GM06990 (cell line): Measurements from ENCODE around the gene TNS3.

ENCODE experiments used
- DNase-seq: peaks from one replicate; pipeline ENCODE4 v3.0.0-alpha.2; 2011; ENCODE audit not compliant: insufficient read length; ENCODE audit errors: extremely low read depth
- H3K27me3 ChIP-seq: replicated peaks from 2 replicates; pipeline ENCODE4 v1.6.0; 2011; ENCODE audit warnings: low read length; ENCODE audit not compliant: control insufficient read depth, insufficient read depth
- H3K36me3 ChIP-seq: 2 replicates; pipeline ENCODE4 v1.5.1; 2011; ENCODE audit warnings: low read length; ENCODE audit not compliant: control insufficient read depth, insufficient read depth
- H3K4me3 ChIP-seq: replicated peaks from 2 replicates; pipeline ENCODE4 v1.5.1; 2011; ENCODE audit warnings: low read depth, mild to moderate bottlenecking, control low read depth, low read length
- TF ChIP-seq, protein P1 (sequence below): IDR thresholded peaks from 2 replicates; pipeline ENCODE4 v1.5.1; 2011; ENCODE audit warnings: low read length, control low read depth, mild to moderate bottlenecking, inconsistent platforms; ENCODE audit not compliant: insufficient read depth, poor library complexity, severe bottlenecking

Gene TNS3

DNA sequence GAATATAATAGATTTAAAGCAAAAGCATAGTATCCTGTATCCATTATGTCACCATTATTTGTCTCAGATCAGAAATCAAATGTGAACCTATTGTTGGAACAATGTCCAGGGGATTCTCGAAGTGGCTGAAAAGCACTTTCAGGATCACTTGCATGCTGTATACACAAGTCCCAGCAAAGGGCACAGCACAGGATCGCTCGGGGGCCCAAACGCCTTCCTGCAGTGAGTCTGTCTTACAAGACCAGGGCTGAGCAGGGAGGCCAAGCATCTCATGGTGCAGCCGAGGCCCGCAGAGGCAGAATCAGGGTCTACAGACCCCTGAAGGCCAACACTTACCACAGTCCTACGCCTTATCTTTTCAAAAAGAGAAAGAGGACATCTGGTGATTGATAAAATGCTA lies 92.3 kb downstream of the TNS3 start:
- TF ChIP-seq, protein P1, sequence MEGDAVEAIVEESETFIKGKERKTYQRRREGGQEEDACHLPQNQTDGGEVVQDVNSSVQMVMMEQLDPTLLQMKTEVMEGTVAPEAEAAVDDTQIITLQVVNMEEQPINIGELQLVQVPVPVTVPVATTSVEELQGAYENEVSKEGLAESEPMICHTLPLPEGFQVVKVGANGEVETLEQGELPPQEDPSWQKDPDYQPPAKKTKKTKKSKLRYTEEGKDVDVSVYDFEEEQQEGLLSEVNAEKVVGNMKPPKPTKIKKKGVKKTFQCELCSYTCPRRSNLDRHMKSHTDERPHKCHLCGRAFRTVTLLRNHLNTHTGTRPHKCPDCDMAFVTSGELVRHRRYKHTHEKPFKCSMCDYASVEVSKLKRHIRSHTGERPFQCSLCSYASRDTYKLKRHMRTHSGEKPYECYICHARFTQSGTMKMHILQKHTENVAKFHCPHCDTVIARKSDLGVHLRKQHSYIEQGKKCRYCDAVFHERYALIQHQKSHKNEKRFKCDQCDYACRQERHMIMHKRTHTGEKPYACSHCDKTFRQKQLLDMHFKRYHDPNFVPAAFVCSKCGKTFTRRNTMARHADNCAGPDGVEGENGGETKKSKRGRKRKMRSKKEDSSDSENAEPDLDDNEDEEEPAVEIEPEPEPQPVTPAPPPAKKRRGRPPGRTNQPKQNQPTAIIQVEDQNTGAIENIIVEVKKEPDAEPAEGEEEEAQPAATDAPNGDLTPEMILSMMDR = no peak
- Histone ChIP-seq H3K4me3 (no peak overlapping the region), H3K27me3 (no peaks in the 10 kb centered on the region), H3K36me3 (no peaks in the 10 kb centered on the region)
- DNase-seq = no peak

DNA sequence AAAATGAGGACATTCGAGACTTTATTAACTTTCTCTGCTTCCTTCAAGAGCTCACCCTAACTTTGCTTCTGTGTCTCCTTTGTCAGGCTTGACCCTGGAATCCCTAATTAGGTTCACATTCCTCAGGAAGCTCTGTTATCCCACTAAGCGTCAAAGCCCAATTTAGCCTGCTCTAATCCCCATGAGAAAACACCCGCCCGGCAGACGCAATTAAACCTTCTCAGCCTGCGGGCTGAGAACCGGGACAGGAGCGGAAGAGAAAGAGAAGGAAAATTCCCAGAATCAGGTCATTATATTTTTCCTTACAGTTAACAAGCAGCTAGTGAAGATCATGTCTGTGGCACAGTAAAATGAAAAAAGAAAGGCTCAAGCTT lies 93.0 kb downstream of the TNS3 start:
- DNase-seq = no peak
- TF ChIP-seq, protein P1 = no peak
- no peaks in the 10 kb centered on the region for H3K36me3 ChIP-seq
- H3K27me3 ChIP-seq = no peaks in the 10 kb centered on the region
- H3K4me3 ChIP-seq = no peak overlapping the region

DNA sequence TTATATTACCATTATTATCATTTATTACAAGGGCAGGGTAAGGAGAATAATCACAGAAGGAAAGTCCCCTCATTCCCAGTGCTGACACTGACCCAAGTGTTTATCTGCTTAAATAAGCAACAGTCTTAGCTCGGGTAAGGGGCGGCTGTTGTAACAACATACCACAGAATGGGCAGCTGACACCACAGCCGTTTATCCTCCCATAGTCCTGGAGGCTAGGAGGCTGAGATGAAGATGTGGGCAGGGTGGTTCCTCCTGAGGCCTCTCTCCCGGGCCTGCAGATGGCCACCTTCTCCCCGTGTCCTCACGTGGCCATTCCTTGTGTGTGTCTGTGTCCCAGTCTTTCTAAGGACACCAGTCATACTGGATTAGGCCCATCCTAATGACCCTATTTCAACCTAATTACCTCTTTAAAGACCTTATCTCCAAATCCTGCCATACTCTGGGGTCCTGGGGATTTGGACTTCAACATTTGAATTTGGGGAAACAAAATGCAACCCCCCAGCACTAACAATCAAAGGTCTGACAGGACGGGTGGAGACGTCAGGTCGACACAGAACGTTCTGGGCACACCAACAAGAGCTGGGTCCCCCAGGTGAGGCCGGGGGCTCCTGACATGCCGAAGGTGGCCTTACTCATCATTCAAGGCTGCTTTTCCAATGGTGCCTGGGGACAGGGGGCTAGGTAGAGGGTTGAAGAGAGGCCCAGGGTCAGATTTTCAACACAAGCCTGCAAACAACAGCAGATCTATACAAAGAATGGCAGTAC lies 93.5 kb downstream of the TNS3 start:
- Histone ChIP-seq H3K36me3 (no peaks in the 10 kb centered on the region), H3K27me3 (no peaks in the 10 kb centered on the region), H3K4me3 (no peak overlapping the region)
- no peak for DNase-seq
- TF ChIP-seq, protein P1 = no peak

DNA sequence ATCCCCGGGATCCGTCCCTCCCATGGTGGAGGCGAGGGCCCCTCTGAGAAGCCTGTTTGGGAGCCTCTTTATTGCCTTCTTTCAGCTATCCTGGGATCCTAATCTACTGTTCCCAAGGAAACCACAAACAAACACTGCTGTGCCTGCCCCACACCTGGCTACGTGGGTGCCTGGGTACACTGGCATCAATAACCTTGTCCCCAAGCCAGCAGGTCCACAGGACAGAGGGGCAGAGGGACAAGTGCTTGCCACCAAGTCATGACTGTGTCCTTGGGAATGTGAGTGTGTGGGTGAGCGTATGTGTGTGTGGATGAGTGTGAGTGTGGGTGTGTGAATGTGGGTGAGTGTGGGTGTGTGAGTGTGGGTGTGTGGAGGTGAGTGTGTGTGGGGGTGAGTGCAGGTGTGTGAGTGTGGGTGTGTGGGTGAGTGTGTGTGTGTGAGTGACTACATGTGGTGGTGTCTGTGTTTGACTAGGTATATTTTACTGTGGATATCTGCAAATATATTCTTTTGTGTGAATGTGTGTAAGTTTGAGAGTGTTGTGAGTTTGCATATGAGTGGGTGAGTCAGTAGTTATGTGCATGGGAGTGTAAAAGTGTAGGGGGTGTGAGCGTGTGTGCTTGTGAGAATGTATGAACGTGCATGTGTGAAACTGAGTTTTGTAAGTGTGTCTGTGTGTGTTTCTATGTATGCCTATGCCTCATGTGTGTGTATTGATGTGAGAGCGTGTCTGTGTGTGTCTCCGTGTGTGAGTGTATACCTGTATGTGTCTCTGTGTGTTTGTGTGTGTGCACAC lies 96.1 kb downstream of the TNS3 start:
- TF ChIP-seq, protein P1 = no peak
- H3K4me3 ChIP-seq = no peak overlapping the region
- DNase-seq = no peak
- no peaks in the 10 kb centered on the region for H3K36me3 ChIP-seq
- no peaks in the 10 kb centered on the region for H3K27me3 ChIP-seq

DNA sequence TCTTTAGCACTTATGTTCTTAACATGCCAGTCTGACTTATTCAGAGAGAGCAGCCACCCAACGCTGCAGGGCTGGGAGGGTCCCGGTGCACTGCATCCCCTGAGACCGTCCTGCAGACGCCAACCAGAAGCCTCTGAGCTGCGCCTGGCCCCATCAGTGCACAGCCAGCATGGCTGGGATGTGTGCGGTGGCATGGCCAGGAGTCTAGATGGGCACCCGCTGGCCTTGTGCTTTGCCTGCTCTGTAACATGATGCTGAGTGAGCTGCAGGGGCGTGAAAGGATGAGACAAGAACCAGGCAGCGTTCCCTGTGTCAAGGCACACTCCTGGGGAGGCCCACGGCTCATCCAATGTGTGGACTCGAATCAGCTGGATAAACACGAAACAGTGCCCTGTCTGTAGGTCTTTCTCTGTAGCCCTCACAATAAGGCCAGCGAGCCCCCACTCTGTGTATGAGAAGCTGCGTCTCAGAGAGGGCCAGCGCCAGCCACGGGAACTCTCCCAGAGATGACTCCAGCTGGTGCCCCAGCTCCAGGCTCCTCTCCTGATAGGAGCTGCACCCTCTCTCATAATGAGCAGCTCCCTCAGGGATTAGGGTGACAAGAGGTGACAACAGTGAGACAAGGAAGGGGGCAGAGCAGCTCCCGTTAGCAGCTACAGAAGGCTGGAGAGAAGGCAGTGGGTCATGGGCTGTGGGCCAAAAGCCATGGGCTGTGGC lies 96.8 kb downstream of the TNS3 start:
- TF ChIP-seq, protein P1 = no peak
- DNase-seq = no peak
- no peak overlapping the region for H3K4me3 ChIP-seq
- H3K36me3 ChIP-seq = no peaks in the 10 kb centered on the region
- H3K27me3 ChIP-seq = no peaks in the 10 kb centered on the region
